GM23248 (cell line): ENCODE data around the gene POR.

Source experiments
- EZH2 ChIP-seq: fragments of 200-600 bp; sonication (generic); IDR thresholded peaks from 2 replicates; pipeline ENCODE4 v1.6.1; 2018; ENCODE audit warnings: antibody characterized with exemption, mild to moderate bottlenecking; ENCODE audit not compliant: insufficient read depth, poor library complexity, severe bottlenecking
- EZH2phosphoT487 ChIP-seq: fragments of 200-600 bp; sonication (generic); IDR thresholded peaks from 2 replicates; pipeline ENCODE4 v1.6.1; 2018; ENCODE audit warnings: antibody characterized with exemption, moderate library complexity, mild to moderate bottlenecking, low read depth; ENCODE audit not compliant: insufficient read depth

- TF ChIP-seq EZH2phosphoT487 (no peak), EZH2 (no peak)
Observed at GRCh38 chr7:75948179-75948578, 33.2 kb downstream of the POR start.
